Endometrial microvascular endothelial cells (primary cell): Measurements from ENCODE around the gene ERCC6L2. TPM values are rescaled to one million over a fixed set of nuclear protein-coding genes. Genes with fewer than 3 reads are reported as not detected.

Source experiments
- in situ Hi-C: cut with HindIII; loops from 2 replicates; pipeline ENCODE4 v1.10.0; 2017; ENCODE audit warnings: low sequenced_read_pairs, low pct_unique_long_range_greater_than_20kb; ENCODE audit errors: inconsistent ontology term
- total RNA-seq: library from RNA; depleted of rRNA; stranded (reverse); fragments of >200 nt; gene quantifications from one replicate; pipeline ENCODE4 v1.2.3, GENCODE V29; 2015; ENCODE audit errors: inconsistent ontology term

The ERCC6L2 gene, protein sequence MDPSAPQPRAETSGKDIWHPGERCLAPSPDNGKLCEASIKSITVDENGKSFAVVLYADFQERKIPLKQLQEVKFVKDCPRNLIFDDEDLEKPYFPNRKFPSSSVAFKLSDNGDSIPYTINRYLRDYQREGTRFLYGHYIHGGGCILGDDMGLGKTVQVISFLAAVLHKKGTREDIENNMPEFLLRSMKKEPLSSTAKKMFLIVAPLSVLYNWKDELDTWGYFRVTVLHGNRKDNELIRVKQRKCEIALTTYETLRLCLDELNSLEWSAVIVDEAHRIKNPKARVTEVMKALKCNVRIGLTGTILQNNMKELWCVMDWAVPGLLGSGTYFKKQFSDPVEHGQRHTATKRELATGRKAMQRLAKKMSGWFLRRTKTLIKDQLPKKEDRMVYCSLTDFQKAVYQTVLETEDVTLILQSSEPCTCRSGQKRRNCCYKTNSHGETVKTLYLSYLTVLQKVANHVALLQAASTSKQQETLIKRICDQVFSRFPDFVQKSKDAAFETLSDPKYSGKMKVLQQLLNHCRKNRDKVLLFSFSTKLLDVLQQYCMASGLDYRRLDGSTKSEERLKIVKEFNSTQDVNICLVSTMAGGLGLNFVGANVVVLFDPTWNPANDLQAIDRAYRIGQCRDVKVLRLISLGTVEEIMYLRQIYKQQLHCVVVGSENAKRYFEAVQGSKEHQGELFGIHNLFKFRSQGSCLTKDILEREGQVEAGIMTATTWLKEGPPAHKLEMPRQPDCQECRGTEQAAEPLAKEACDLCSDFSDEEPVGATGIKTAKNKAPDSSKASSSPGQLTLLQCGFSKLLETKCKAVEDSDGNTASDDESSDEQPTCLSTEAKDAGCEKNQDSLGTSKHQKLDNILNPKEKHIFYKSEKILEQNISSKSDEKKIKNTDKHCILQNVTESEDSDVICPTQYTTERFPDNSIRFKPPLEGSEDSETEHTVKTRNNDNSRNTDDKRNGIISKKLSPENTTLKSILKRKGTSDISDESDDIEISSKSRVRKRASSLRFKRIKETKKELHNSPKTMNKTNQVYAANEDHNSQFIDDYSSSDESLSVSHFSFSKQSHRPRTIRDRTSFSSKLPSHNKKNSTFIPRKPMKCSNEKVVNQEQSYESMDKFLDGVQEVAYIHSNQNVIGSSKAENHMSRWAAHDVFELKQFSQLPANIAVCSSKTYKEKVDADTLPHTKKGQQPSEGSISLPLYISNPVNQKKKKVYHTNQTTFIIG (N-terminal part only)
- 37.2 TPM for total RNA-seq

- in situ Hi-C loops, result no loop called here
Measured at GRCh38 chr9:95875305-95876137, at the start of gene ERCC6L2. TSS of gene ERCC6L2 (plus strand) at chr9:95875691. CDS start at chr9:95876039, 348 bp downstream.

DNA sequence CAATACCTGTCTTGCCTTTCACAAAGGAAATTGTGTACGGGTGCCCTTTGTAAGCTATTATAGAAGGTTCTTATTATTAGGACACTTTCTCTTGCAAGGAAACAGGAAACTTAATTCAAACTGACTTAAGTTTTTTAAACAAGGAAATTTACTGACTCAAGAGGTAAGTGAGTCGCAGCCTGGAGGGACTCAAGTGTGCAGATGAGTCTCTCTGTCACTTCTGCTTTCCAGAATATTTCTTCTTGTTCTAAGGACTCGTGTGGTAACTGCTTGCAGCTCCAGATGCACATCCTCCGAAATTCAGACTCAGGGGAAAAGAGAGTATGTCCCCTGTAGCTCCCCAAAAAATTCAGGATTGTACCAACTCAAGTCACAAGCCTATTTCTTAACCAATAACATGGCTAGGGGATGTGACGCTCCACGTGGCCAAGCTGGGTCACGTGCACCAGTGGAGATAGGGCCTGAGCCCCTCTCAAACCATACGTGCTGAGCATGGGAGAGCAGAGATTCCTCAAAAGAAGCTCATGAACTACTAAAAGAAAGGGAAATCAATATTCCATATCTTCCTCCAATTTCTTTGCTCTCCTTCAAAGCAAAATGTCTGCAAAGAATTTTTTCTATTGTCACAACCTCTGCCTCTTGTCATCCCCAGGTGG, 49.2 kb upstream of the ERCC6L2 start:
- in situ Hi-C loops, result no loop called here

DNA sequence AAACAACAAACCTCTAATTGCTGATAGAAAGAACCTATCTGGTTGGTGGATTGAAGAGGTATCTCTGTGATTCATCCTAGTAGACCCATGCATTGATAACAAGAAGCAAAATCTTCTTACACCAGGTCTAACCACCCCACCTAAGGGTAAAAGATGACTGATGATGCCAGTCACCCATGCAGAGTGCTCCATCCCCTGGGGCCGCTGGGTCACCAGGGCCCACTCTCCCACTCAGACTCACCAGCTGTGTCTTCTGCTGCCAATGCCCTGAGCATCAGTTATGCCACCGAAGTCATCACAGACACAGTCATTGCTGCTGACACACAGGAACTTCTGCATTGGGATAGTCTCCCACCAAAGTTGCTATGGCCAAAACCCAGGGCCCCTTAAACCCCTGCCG, 44.7 kb upstream of the ERCC6L2 start:
- in situ Hi-C loops, result no loop called here

DNA sequence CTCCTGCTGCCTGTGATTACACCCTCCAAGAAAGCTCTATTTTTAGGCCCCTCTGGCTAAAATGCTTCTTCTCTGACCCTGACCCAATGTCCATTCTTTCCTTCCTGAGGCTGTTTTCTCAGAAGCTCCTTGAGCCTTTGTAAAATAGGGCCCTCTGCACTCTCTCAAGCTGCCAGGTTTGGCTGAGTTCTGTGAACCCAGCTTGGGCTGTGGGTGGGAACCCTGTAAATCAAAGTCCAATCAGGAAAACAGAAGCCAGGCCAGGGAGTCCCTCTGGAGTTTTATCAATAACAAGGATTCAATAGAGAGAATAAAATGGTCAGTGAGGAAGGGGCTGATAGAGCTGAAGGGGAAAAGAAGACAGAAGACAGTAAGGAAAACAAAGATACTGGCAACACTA, 43.7 kb upstream of the ERCC6L2 start:
- in situ Hi-C loops, result no loop called here

- in situ Hi-C loops, result no loop called here
Measured at GRCh38 chr9:95833546-95834178, 41.8 kb upstream of the ERCC6L2 start.

DNA sequence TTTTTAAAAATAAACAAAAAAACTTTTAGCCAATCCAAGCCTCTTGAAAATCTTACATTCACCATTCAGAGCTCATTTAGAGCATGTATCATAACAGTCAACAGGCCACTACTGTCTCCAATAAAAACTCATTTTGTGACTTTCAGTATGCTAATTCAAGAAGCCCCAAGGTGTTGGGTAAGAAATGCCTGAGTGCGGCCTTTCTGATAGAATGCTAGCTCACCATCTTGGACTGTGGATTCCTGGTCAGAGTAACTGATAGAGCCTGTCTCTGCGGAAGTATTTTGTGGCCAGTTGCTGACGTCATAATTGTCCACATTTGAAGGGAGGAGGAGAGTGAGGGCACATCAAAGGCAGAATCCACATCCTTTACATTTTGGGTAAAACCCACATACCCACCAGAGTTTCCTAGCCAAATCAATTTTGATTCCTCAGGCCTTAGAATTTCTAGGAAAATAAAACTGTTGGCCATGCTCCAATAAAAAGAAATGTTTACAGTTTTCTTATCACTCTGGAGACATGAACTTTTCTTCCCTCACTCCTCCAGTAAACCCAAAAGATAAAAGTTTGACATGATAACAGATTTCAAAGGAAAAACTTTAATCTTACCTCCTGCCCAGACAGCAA, 41.1 kb upstream of the ERCC6L2 start:
- in situ Hi-C loops, result no loop called here

- in situ Hi-C loops, result no loop called here
Measured at GRCh38 chr9:95835393-95835792, 40.1 kb upstream of the ERCC6L2 start.

DNA sequence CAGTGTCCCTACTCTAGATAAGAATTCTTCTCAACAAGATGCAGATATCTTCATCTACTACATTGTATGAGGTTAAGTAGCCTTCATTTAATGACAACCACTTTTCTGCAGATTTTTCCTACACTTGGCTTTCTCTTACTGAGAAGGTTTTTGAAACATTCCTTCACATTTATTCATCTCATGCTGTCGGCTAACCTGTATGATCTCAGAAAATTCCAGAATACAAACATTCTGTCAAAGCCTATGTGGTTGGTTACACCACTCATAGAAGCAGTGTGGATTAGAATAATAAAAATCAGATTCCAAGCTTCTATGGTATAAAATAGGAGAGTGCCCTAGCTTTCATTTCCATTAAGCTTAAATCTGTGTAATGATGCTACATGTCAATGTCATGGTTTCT, 39.4 kb upstream of the ERCC6L2 start:
- in situ Hi-C loops, result no loop called here

GRCh38 chr9:95839012-95839411, 36.5 kb upstream of the ERCC6L2 start:
- in situ Hi-C loops, result no loop called here

DNA sequence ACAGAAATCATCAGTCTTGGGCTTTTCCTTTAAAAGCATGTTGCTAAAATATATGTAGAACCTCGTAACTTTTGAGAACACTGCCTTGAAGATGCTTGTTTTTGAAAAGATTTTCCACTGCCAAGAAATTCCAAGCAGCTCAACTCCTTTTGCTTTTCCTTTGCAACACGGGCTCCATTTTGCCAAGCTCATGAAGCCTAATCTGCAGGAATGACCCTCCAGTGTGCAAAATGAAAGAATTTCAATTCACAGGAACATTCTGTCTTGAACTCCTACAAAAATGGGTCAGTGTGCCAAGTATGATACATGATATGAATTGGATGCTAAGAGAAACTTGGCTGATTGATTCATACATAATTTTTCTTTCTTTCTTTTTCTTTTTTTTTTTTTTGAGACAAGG, 35.4 kb upstream of the ERCC6L2 start:
- in situ Hi-C loops, result no loop called here

DNA sequence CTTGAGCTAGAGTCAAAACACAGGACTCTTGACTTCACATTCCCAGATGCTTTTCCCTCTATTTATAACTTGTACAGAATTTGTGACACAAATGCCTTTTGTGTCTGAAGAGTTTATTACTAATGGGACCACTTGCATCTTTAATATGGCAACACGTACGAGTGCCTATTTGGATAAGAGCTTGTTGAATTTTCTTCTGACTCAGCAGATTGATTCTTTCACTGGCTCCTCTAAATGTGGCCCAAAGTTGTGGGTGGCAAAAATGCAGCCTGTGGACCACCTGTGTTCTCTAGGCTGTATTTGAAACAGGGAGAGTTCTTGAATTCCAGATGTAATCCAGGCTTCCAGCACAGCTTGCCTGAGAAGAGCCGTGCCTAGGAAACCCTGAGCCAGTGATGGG, 34.1 kb upstream of the ERCC6L2 start:
- in situ Hi-C loops, result no loop called here

- in situ Hi-C loops, result no loop called here
Measured at GRCh38 chr9:95845751-95846150, 29.7 kb upstream of the ERCC6L2 start.

DNA sequence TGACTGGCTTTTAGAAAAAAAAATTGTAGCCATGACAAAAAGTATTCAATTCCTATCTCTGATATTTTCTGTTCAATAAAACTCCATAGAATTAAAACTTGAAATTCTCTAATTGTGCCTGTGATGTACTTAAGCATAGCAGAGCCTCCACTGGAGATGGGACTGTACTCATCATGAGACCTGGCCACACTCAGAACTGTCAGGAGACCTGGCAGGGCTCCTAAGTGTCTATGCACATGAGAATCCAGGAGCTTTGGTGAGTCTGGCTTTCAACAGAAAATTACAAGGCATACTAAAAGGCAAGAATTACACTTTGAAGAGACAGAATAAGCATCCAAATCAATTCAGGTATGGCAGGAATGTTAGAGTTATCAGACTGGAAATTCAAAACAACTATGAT, 26.7 kb upstream of the ERCC6L2 start:
- in situ Hi-C loops, result no loop called here

GRCh38 chr9:95852059-95853032, 23.1 kb upstream of the ERCC6L2 start:
- in situ Hi-C loops, result no loop called here

GRCh38 chr9:95854386-95855020, 21.0 kb upstream of the ERCC6L2 start:
- in situ Hi-C loops, result no loop called here

DNA sequence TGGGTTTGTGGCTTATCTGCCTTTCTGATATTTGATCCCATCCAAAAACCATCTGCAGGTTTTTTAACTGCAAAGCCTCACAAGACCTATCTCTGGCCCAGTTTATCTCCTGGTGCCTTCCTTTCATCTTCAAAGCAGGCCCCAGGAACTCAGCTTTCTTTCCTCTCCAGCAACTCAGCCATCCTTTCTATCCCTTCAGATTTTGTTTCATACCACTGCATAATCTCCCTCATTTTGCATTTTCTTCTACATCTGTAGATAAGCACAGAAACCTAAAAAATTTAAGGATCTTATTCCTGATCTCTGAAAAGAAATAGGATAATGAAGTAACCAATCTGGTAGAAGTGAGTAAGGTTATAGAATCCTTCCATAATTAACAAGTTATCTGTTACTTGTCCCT, 19.5 kb upstream of the ERCC6L2 start:
- in situ Hi-C loops, result no loop called here
